ENCODE data around the gene ATP6V0D1.

DNA sequence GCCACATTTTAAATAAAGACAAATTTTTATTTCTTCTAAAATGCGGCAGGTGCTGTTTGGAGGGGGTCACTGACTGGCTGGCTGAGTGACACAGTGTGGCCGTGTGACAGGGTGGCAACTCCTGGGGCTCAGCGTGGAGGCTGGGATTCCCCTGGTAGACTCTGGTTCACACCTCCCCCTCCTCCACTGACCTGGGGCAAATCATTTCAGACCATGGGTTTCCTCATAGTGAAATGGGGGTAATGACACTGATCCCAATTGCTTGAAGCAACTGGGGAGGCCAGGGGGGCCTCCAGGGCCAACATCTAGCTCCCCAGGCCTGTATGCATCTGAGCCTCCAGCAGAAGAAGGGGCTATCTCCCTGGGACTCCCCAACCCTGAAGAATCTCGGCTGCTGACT lies 43.4 kb downstream of the ATP6V0D1 start:
- TF ChIP-seq, protein P1, sequence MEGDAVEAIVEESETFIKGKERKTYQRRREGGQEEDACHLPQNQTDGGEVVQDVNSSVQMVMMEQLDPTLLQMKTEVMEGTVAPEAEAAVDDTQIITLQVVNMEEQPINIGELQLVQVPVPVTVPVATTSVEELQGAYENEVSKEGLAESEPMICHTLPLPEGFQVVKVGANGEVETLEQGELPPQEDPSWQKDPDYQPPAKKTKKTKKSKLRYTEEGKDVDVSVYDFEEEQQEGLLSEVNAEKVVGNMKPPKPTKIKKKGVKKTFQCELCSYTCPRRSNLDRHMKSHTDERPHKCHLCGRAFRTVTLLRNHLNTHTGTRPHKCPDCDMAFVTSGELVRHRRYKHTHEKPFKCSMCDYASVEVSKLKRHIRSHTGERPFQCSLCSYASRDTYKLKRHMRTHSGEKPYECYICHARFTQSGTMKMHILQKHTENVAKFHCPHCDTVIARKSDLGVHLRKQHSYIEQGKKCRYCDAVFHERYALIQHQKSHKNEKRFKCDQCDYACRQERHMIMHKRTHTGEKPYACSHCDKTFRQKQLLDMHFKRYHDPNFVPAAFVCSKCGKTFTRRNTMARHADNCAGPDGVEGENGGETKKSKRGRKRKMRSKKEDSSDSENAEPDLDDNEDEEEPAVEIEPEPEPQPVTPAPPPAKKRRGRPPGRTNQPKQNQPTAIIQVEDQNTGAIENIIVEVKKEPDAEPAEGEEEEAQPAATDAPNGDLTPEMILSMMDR (IDR thresholded peaks at IDR 0.05) = no peak
- TF ChIP-seq POLR2AphosphoS5 (IDR thresholded peaks at IDR 0.05) = no peak
